ENCODE measurements around the gene NAT14. TPM values are rescaled to one million over a fixed set of nuclear protein-coding genes. Genes with fewer than 3 reads are reported as not detected.

The NAT14 gene
- polyA plus RNA-seq, 1 donor from 2014 or later, result 129 TPM

DNA sequence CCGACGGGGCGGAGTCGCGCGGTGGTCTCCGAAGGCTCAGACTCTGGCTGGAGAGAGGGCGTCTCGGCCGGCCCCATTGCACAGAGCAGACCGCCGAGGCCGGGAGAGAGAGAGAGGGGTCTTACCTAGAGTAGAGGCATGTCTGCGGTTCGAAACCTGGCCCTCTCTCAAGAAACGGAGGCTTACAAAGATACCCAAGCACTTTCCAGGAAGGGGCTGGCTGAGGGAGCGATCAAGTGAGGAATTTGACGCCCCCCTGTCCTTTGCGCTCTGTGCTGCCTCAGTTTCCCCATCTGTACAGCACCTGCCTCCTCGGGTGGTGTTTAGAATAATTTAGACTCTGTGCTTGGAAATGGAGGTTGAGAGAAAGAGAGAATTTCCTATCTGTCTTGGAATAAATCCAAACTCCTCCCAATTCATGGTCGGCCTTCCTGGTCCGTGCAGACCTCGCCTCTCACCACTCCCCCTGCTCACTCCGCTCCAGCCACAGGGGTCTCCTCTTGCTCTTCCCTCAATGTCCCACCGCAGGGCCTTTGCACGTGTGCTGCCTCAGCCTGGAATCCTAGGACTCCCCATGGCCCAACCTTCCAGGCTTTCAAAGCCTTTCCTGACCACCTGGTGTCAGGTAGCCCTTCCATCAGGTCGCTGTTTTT, 22.9 kb upstream of the NAT14 start:
- Histone ChIP-seq H3K79me2 (replicated peaks; ENCODE audit: insufficient read depth, low read length) (no peaks in the 10 kb centered on the region), H3K4me2 (ENCODE audit: low read length) (no peak overlapping the region), H3K4me3 (ENCODE audit: low read length) (peak overlapping the region; percentile 97), H3K9ac (ENCODE audit: low read length) (peak overlapping the region; percentile 61), H3K36me3 (ENCODE audit: insufficient read depth, low read length) (no peaks in the 10 kb centered on the region), H2AFZ (ENCODE audit: low read depth, low read length) (peak overlapping the region; percentile 67), H3K9me2 (ENCODE audit: insufficient read depth, low read length) (no peaks in the 10 kb centered on the region), H3K9me3 (ENCODE audit: low read length) (no peaks in the 10 kb centered on the region), H3K27me3 (ENCODE audit: insufficient read depth, low read depth, low read length) (no peaks in the 10 kb centered on the region), H3K27ac (ENCODE audit: low read length) (no peak overlapping the region), H3F3A (ENCODE audit: insufficient read depth, low read length, poor library complexity, severe bottlenecking) (no peaks in the 10 kb centered on the region), H4K20me1 (ENCODE audit: insufficient read depth) (no peaks in the 10 kb centered on the region)
- TF ChIP-seq SMC3 (conservative IDR thresholded peaks at IDR 0.05; ENCODE audit: poor library complexity), result no peak
- peak; percentile 41 for TF ChIP-seq POLR2AphosphoS5 (IDR thresholded peaks at IDR 0.05)

DNA sequence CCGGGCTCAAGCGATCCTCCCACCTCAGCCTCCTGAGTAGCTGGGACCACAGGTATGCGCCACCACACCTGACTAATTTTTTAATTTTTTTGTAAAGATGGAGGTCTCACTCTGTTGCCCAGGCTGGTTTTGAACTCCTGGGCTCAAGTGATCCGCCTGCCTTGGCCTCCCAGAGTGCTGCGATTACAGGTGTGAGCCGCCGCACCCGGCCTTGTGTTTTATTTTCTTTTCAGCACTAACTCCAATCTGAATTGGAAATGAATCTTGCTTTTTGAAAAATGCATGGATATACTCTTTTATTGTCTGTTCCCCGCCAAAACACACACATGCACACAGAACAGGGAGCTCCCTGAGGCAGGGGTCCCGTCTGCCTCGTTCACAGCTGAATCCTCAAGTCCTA, 22.3 kb upstream of the NAT14 start:
- Histone ChIP-seq H3K4me3 (ENCODE audit: low read length) (no peak overlapping the region), H4K20me1 (ENCODE audit: insufficient read depth) (no peaks in the 10 kb centered on the region), H2AFZ (ENCODE audit: low read depth, low read length) (no peak overlapping the region), H3K36me3 (ENCODE audit: insufficient read depth, low read length) (no peaks in the 10 kb centered on the region), H3K27me3 (ENCODE audit: insufficient read depth, low read depth, low read length) (no peaks in the 10 kb centered on the region), H3F3A (ENCODE audit: insufficient read depth, low read length, poor library complexity, severe bottlenecking) (no peaks in the 10 kb centered on the region), H3K9me3 (ENCODE audit: low read length) (no peaks in the 10 kb centered on the region), H3K9ac (ENCODE audit: low read length) (no peak overlapping the region), H3K27ac (ENCODE audit: low read length) (no peak overlapping the region), H3K9me2 (ENCODE audit: insufficient read depth, low read length) (no peaks in the 10 kb centered on the region), H3K4me2 (ENCODE audit: low read length) (no peak overlapping the region), H3K79me2 (replicated peaks; ENCODE audit: insufficient read depth, low read length) (no peaks in the 10 kb centered on the region)
- TF ChIP-seq RAD21 (conservative IDR thresholded peaks at IDR 0.05), result no peak
- TF ChIP-seq POLR2AphosphoS5 (IDR thresholded peaks at IDR 0.05), result no peak
- TF ChIP-seq SMC3 (conservative IDR thresholded peaks at IDR 0.05; ENCODE audit: poor library complexity), result no peak
- no peak for TF ChIP-seq EZH2 (IDR thresholded peaks at IDR 0.05; ENCODE audit: borderline replicate concordance, insufficient read depth, low read length, poor library complexity, severe bottlenecking)
- TF ChIP-seq, protein P1, sequence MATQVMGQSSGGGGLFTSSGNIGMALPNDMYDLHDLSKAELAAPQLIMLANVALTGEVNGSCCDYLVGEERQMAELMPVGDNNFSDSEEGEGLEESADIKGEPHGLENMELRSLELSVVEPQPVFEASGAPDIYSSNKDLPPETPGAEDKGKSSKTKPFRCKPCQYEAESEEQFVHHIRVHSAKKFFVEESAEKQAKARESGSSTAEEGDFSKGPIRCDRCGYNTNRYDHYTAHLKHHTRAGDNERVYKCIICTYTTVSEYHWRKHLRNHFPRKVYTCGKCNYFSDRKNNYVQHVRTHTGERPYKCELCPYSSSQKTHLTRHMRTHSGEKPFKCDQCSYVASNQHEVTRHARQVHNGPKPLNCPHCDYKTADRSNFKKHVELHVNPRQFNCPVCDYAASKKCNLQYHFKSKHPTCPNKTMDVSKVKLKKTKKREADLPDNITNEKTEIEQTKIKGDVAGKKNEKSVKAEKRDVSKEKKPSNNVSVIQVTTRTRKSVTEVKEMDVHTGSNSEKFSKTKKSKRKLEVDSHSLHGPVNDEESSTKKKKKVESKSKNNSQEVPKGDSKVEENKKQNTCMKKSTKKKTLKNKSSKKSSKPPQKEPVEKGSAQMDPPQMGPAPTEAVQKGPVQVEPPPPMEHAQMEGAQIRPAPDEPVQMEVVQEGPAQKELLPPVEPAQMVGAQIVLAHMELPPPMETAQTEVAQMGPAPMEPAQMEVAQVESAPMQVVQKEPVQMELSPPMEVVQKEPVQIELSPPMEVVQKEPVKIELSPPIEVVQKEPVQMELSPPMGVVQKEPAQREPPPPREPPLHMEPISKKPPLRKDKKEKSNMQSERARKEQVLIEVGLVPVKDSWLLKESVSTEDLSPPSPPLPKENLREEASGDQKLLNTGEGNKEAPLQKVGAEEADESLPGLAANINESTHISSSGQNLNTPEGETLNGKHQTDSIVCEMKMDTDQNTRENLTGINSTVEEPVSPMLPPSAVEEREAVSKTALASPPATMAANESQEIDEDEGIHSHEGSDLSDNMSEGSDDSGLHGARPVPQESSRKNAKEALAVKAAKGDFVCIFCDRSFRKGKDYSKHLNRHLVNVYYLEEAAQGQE (IDR thresholded peaks at IDR 0.05; ENCODE audit: borderline replicate concordance), result no peak
- TF ChIP-seq EP300 (conservative IDR thresholded peaks at IDR 0.05; ENCODE audit: poor library complexity, severe bottlenecking), result no peak
- TF ChIP-seq, protein P2, sequence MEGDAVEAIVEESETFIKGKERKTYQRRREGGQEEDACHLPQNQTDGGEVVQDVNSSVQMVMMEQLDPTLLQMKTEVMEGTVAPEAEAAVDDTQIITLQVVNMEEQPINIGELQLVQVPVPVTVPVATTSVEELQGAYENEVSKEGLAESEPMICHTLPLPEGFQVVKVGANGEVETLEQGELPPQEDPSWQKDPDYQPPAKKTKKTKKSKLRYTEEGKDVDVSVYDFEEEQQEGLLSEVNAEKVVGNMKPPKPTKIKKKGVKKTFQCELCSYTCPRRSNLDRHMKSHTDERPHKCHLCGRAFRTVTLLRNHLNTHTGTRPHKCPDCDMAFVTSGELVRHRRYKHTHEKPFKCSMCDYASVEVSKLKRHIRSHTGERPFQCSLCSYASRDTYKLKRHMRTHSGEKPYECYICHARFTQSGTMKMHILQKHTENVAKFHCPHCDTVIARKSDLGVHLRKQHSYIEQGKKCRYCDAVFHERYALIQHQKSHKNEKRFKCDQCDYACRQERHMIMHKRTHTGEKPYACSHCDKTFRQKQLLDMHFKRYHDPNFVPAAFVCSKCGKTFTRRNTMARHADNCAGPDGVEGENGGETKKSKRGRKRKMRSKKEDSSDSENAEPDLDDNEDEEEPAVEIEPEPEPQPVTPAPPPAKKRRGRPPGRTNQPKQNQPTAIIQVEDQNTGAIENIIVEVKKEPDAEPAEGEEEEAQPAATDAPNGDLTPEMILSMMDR (IDR thresholded peaks at IDR 0.05; ENCODE audit: poor library complexity, severe bottlenecking), result no peak
- no peak for TF ChIP-seq TAF1 (IDR thresholded peaks at IDR 0.05; ENCODE audit: low read depth)
- TF ChIP-seq MXI1 (conservative IDR thresholded peaks at IDR 0.05; ENCODE audit: poor library complexity, severe bottlenecking), result no peak

All from neural cell (in vitro differentiated cells).